Erythroblast (primary cell): ENCODE data around the gene IRAK2.

Source experiments
- DNase-seq, 2 experiments: peaks; one replicate each; lab custom pipeline; 2025; lab: John Stamatoyannopoulos, UW
- GATA1 ChIP-seq: IDR thresholded peaks from 2 replicates; pipeline ENCODE4 v1.6.1; 2011; ENCODE audit warnings: low read depth, mild to moderate bottlenecking, control low read depth, low read length, moderate library complexity
- POLR2A ChIP-seq: IDR thresholded peaks from 2 replicates; pipeline ENCODE4 v1.6.1; 2011; ENCODE audit warnings: mild to moderate bottlenecking, low read length

Gene IRAK2

GRCh38 chr3:10164546-10165393, at the start of gene IRAK2:
IRAK2 (plus strand) TSS chr3:10164919; CDS start chr3:10164955, 36 bp downstream.
- no peak for TF ChIP-seq GATA1
- peak; percentile 31 for TF ChIP-seq POLR2A
- peak; percentile 62 to 76 for DNase-seq

GRCh38 chr3:10115326-10116137, 49.2 kb upstream of the IRAK2 start, which contains the start of gene BRK1:
BRK1 (plus strand) TSS chr3:10115675; CDS start chr3:10115702, 27 bp downstream.
- DNase-seq = peak; percentile 97

GRCh38 chr3:10116138-10116460, 48.6 kb upstream of the IRAK2 start:
- no peak for TF ChIP-seq GATA1
- no peak for TF ChIP-seq POLR2A
- DNase-seq = peak in 1 of 2 experiments; percentile 71

More at GRCh38 chr3:10115326-10116137, 49.2 kb upstream of the IRAK2 start, which contains the start of gene BRK1:
- TF ChIP-seq POLR2A (peak; percentile 96), GATA1 (no peak)

- DNase-seq = no peak
- TF ChIP-seq POLR2A (no peak), GATA1 (no peak)
Observed at GRCh38 chr3:10116928-10117327, 47.8 kb upstream of the IRAK2 start.

GRCh38 chr3:10119376-10119775, 45.3 kb upstream of the IRAK2 start:
- TF ChIP-seq GATA1 (no peak), POLR2A (no peak)
- no peak for DNase-seq

GRCh38 chr3:10121064-10121463, 43.7 kb upstream of the IRAK2 start:
- TF ChIP-seq GATA1 (no peak), POLR2A (no peak)
- no peak for DNase-seq

GRCh38 chr3:10122724-10123123, 42.0 kb upstream of the IRAK2 start:
- TF ChIP-seq POLR2A = no peak
- no peak for TF ChIP-seq GATA1
- DNase-seq = no peak

- peak in 1 of 2 experiments; percentile 10 for DNase-seq
Observed at GRCh38 chr3:10135872-10136271, 28.8 kb upstream of the IRAK2 start.

- TF ChIP-seq POLR2A = no peak
- TF ChIP-seq GATA1 = no peak
- no peak for DNase-seq
Observed at GRCh38 chr3:10136426-10137005, 28.2 kb upstream of the IRAK2 start.

GRCh38 chr3:10137178-10137577, 27.5 kb upstream of the IRAK2 start:
- TF ChIP-seq GATA1 (no peak), POLR2A (no peak)
- peak; percentile 14 to 39 for DNase-seq

GRCh38 chr3:10140996-10141546, 23.6 kb upstream of the IRAK2 start:
- peak in 1 of 2 experiments; percentile 59 for DNase-seq
- TF ChIP-seq POLR2A = no peak
- no peak for TF ChIP-seq GATA1

GRCh38 chr3:10142707-10143560, 21.8 kb upstream of the IRAK2 start:
- TF ChIP-seq POLR2A = no peak
- TF ChIP-seq GATA1 = no peak
- peak; percentile 14 to 56 for DNase-seq
